HPDE6-E6E7 (cell line): ENCODE data around the gene PRDM5.

Experiments
- DNase-seq: peaks from one replicate; pipeline ENCODE4 v3.0.0; 2011; ENCODE audit warnings: missing footprints; ENCODE audit errors: extremely low spot score

The PRDM5 gene

DNA sequence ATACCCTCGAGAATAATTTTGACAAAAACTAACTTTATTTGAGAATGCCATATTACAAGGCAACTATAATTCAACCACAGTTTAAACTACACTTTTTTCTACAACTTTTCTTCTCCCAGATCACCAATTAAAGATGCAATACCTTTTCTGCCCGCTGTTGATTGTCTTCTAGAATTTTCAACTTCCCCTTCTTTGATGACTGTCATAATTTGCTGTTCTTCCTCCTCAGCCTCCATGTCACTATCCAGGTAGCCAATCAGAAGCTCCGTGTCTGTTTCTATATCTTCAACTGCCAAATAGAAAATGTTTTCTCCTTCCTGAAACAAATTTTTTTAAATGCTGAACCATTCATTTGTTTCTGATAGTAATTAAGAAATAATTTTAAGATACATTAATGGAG is 101.5 kb downstream of the PRDM5 start:
- DNase-seq: no peak

GRCh38 chr4:120819805-120820437 is 102.6 kb downstream of the PRDM5 start:
- DNase-seq: no peak

- DNase-seq: no peak
Observed at GRCh38 chr4:120816296-120816965, 106.1 kb downstream of the PRDM5 start.

DNA sequence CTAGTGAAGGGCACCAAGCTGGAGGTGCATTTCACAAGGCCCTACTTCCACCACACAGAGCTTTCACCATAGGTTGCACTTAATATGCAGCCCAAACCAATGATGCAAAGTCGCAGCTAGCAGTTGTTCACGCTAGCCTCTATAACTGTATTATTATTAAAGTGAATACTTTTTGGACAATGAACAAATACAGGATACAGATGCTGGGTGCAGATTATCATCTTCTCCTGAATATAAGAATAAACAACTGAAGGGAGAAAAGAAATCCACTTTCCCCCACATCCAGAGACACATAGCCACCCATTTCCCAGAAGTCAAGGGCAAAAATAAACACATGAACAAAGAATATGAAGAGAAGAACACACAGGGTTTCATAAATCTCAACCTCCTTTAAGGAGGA is 107.2 kb downstream of the PRDM5 start:
- DNase-seq: no peak

DNA sequence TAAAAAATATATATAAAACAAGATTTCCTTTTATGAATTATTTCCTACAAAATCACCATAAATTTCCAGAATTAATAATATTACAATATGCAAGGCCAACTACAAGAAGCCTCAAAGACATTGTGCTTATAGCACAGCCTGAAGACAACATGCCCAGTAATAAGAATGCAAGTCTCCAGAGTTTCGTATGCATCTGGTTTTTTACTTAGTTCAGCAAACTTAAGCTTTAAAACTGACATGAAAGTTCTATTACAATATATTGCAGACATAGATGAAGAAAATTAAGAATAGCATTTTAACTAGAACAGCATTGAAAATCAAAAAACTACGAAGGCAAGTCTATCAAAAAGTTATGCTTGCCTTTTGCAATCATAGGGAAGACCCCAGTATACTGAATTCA is 107.6 kb downstream of the PRDM5 start:
- DNase-seq: no peak

DNA sequence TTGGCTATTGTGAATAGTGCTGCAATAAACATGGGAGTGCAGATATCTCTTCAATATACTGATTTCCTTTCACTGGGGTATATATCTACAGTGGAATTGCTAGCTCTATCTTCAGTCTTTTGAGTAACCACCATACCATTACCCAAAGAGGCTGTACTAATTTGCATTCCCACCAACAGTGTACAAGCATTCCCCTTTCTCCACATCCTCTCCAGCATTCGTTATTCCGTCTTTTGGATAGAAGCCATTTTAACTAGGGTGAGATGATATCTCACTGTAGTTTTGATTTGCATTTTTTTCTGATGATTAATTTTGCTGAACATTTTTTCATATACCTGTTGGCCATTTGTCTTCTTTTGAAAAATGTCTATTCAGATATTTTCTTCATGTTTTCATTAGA is 110.3 kb downstream of the PRDM5 start:
- no peak for DNase-seq

GRCh38 chr4:120809518-120809917 is 113.0 kb downstream of the PRDM5 start:
- no peak for DNase-seq

DNA sequence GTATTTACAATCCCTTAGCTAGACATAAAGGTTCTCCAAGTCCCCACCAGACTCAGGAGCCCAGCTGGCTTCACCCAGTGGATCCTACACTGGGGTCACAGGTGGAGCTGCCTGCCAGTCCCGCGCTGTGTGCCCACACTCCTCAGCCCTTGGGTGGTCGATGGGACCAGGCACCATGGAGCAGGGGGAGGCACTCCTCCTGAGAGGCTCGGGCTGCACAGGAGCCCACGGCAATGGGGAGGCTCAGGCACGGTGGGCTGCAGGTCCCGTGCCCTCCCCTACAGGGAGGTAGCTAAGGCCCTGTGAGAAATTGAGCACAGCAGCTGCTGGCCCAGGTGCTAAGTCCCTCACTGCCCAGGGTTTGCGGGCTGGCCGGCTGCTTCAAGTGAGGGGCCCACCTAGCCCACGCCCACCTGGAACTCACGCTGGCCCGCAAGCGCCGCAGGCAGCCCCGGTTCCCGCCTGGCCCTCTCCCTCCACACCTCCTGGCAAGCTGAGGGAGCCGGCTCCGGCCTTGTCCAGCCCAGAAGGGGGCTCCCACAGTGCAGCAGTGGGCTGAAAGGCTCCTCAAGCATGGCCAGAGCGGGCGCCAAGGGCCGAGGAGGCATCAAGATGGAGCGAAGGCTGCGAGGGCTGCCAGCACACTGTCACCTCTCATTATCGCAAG is 113.9 kb downstream of the PRDM5 start:
- no peak for DNase-seq

DNA sequence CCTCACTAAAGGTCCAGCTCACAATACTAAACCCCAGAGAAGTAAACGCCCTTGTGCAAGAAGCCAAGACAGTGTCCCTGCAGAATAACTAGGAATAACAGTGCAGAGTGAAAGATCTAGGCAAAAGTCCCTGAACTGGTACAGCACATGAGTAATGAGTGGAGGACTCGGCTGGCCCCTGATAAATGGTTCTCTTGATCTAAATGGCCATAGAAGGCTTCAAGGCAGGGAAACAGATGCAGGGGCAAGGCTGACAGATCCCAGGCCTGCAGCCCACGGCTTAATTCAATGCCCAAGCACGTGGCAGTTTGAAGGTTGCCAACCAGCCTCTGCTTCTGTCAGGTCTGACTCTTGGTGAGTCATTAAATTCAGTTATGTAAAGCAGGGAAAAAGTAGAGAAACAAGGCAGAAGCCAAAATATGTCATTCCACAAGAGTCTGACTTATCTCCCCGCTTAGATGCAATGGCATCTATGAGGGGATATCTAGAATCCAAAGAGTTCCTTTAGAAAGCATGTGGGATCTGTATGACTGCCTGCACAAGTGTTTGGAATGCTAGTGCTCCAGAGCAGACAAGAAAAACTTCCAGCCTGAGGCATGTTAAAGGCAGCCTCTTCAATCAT is 121.3 kb downstream of the PRDM5 start:
- peak; percentile 3 for DNase-seq

DNA sequence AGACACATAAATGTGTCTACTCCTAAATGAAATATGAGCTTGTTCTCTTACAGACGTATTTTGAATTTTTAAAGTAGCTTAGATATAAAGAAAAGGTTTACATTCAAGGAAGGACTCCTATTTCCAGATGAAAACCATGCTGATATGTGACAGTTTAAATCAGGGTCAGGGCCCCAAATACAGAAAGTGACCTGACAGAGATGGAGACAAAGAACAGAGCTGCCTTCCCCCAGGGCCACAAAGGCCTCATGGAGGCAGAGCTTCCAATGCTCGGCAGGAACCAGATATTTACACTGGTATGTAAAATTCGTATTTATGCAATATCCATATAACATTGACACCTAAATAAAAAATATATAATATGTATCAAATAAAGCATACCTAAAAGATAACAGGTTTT is 124.0 kb downstream of the PRDM5 start:
- DNase-seq: no peak

DNA sequence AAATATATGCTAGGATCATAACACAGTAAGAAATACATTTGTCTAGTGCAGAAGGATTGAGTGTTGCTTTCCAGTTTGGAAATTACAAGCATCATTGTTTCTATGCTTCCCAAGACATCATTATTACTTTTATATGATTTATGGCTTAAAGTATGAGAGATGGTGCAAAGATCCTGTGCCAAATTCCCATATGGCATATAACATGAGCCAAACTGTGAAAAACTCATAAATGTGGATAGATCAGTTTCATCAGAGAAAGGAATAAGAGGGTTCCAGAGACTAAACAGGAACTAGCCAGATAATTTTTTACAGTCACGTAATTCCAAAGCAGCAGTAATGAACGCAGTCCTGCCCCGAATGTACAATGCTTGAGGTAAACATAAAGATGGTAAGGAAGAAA is 126.3 kb downstream of the PRDM5 start:
- no peak for DNase-seq

- DNase-seq: no peak
Observed at GRCh38 chr4:120785202-120785601, 137.3 kb downstream of the PRDM5 start.

DNA sequence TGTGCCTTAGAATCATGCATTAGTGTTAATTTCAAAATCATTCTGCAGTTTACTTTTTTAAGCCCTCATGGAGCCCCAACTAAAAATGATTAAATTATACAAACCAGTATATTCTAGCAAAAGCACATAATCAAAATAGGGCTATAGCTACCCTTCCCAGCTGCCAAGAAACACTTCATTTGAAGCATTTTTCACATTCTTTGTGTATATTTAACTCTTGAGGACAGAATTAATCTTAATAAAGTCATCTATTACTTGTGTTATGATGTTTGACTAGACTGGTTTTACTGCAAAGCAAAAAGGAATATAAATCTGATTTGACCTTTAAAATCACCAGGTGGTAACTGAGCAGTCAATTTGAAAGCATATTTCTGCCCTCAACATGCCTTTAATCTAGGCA is 145.1 kb downstream of the PRDM5 start:
- DNase-seq: no peak

DNA sequence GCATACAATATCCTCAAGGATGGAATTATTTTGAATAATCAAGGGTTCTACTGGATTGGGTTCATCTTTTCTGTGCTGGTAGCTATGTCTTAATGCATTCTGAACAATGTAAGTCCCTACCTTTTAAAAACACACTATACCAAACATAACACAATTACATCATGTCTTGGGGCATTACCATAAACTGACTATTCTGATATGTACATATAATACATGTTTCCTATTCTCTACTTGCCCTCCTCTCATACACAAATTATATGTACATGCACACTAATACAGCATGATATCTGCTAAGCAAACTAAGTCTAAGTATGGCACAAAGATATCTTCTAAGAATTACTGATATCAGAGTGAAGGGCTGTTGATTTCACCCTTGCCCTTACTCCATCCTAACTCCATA is 147.1 kb downstream of the PRDM5 start:
- DNase-seq: no peak

- no peak for DNase-seq
Observed at GRCh38 chr4:120773641-120774040, 148.9 kb downstream of the PRDM5 start.

DNA sequence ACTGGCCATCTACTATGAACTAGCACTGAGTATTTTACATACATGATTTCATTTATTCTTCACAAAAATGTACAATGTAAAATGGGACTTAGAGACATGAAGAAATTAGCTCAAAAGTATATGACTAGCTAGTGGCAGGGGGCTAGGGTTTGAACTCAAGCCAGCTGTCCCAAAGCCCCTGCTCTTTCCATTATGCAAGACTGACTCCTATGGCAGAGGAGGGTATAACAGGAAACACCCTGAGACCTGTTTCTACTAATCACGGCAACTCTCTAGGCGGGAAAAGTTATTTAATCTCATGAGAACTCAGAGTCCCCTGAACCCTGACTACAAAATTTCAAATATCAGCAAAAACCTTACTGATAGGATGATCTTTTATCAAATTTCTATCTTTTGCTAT is 150.6 kb downstream of the PRDM5 start:
- DNase-seq: no peak

- no peak for DNase-seq
Observed at GRCh38 chr4:120770897-120771296, 151.6 kb downstream of the PRDM5 start.

- DNase-seq: no peak
Observed at GRCh38 chr4:120769227-120769626, 153.3 kb downstream of the PRDM5 start.

DNA sequence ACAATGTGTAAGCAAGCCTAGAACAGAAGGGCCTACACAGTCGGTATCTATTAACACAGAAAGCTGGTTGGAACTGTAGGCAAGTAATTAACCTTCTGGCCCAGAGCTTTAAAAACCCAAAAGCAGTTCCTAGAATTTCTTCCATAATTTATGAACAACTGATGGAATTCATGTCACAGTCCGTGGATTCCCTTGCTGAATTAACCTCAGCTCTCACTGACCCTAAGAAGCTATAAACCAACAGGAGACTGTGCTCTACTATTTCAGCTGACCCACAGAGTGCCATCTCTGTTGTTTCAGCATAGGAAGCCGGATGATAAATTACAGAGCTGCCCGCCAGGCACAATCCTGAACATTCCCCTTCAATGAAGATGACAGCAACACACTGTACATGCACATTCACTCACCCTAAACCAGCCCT is 157.3 kb downstream of the PRDM5 start:
- DNase-seq: no peak

- DNase-seq: no peak
Observed at GRCh38 chr4:120763650-120764049, 158.9 kb downstream of the PRDM5 start.

DNA sequence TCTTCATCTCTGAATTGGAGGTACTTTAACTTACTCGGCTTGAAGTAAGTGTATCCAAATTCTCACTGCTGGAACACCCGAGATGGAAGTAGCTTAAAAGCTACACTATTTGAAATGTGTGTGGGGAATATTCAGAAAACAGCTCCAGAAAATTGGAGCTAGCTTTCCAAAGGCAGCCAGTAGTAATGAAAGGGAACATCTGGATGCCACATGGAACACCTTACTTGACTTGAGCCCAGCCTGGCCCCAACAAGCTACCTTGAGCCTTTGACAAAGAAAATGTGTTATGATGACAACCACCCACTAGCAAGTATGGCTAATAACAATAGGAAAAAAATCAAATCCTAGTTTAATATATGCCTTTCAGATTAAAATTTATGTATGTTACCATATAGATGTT is 161.5 kb downstream of the PRDM5 start:
- no peak for DNase-seq

DNA sequence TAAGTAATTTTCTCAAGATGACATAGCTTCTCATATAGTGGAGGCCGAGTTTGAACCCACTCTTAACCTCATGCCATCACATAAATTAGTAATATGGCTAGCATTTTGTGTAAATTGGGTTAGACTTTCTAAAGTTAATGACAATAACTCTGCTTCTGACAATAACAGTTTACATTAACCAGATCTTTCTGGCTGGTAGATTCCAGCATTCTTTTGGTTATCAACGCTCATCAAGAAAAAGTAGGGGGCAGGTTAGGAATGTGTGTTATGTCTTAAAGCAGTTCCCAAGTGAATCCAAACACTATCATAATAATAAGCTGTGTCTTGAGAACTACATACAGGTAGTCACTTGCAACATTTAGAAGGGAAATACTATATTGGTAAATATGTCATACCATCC is 162.5 kb downstream of the PRDM5 start:
- DNase-seq: no peak

- no peak for DNase-seq
Observed at GRCh38 chr4:120755864-120756263, 166.7 kb downstream of the PRDM5 start.
